Thymus (tissue), 11 donors: ENCODE data around the gene FAM156A. TPM values are rescaled to one million over a fixed set of nuclear protein-coding genes. Genes with fewer than 3 reads are reported as not detected.
"Not testable (repeated sequence)": the region's sequence is repeated elsewhere in the genome, so short reads cannot be mapped to it uniquely, and the experiment has no call there.

Experiments
- DNase-seq, 9 donors: peaks; one replicate each; pipeline ENCODE4 v3.0.0-alpha.2; 2013; ENCODE audit warnings: low spot score in 9 of 9, low read depth in 6 of 9, missing footprints in 1 of 9
- H3K27ac ChIP-seq, 2 donors: one replicate each; pipeline ENCODE4 v1.5.1; 2013; ENCODE audit warnings: control low read depth in 1 of 2, low read depth in 1 of 2, low read length in 1 of 2, mild to moderate bottlenecking in 1 of 2, moderate library complexity in 1 of 2
- H3K27me3 ChIP-seq, 2 donors: one replicate each; pipeline ENCODE4 v1.5.1; 2013; ENCODE audit warnings: low read length in 1 of 2; ENCODE audit not compliant: control insufficient read depth in 2 of 2, insufficient read depth in 1 of 2
- H3K36me3 ChIP-seq, 2 donors: one replicate each; pipeline ENCODE4 v1.5.1; 2013; ENCODE audit warnings: low read length in 1 of 2, mild to moderate bottlenecking in 1 of 2, moderate library complexity in 1 of 2; ENCODE audit not compliant: control insufficient read depth in 2 of 2, insufficient read depth in 2 of 2
- H3K4me1 ChIP-seq, 2 donors: one replicate each; pipeline ENCODE4 v1.5.1; 2013; ENCODE audit warnings: low read length in 2 of 2; ENCODE audit not compliant: control insufficient read depth in 2 of 2, insufficient read depth in 2 of 2
- H3K4me3 ChIP-seq, 2 donors: one replicate each; pipeline ENCODE4 v1.5.1; 2013; ENCODE audit warnings: low read length in 2 of 2, control low read depth in 1 of 2, mild to moderate bottlenecking in 1 of 2
- H3K9me3 ChIP-seq, 2 donors: one replicate each; pipeline ENCODE4 v1.5.1; 2013; ENCODE audit warnings: low read length in 1 of 2, mild to moderate bottlenecking in 1 of 2; ENCODE audit not compliant: control insufficient read depth in 2 of 2, insufficient read depth in 1 of 2
- WGBS: extraction: QIAGEN DNeasy Blood & Tissue Kit; methylation state at CpG from one replicate; pipeline ENCODE4 v1.1.7; 2013; 5-methylcytosine and 5-hydroxymethylcytosine counted together
- polyA plus RNA-seq: library from polyadenylated mRNA; stranded (reverse); fragments of 200-250 nt; gene quantifications from one replicate; pipeline ENCODE4 v1.2.3, GENCODE V29; 2013
- total RNA-seq: library from RNA; stranded (reverse); fragments of 120-200 nt; gene quantifications from one replicate; pipeline ENCODE4 v1.2.4, GENCODE V29; 2013
- donor health status: healthy.

The FAM156A gene
- total and polyA plus RNA-seq, 2 donors = 8.7 to 14.8 TPM

GRCh38 chrX:52914704-52915103 lies 43.6 kb downstream of the FAM156A start:
- not testable (repeated sequence) for H3K4me3 ChIP-seq, H3K27me3 ChIP-seq, H3K4me1 ChIP-seq, H3K36me3 ChIP-seq, DNase-seq, H3K27ac ChIP-seq, H3K9me3 ChIP-seq
- no CpG with 5 or more reads among the region's 3 CpGs for WGBS

GRCh38 chrX:52913681-52914080 lies 44.6 kb downstream of the FAM156A start:
- not testable (repeated sequence) for H3K4me1 ChIP-seq, H3K27me3 ChIP-seq, H3K9me3 ChIP-seq, H3K36me3 ChIP-seq, DNase-seq, H3K4me3 ChIP-seq, H3K27ac ChIP-seq
- no CpG with 5 or more reads among the region's 9 CpGs for WGBS

DNA sequence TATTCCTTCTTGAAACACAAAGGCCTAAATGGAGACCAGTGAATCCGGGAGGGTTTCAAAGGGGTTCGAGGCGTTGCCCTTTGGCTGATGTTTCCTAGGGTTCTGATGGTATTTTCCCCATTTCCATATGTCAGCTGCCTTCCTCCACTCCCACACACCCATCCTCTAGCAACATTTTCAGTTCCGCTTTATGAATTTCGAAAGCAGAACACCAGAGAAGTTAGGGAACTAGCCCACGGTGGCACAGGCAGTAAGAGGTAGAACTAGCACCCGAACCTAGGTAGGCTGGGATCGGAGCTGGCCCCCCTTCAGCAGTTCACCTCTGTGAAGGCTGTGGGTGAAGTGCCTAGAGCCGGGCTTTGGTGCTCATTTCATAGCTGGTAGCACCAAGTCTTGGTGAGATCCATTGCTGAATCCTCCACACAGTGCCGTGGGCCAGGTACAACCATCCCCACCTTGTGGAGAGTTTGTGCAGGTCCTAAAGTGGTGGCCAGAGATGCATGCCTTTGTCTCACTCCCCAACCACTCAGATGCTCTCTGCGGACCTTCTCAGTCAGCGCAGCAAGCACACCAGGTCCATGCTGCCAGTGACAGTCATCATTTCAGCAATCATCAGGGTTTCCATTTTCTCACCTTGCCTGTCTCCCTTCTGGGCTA lies 48.9 kb downstream of the FAM156A start:
- DNase-seq, H3K27ac ChIP-seq: not testable (repeated sequence)
- no CpG with 5 or more reads among the region's 12 CpGs for WGBS

GRCh38 chrX:52907900-52908299 lies 50.4 kb downstream of the FAM156A start:
- not testable (repeated sequence) for H3K36me3 ChIP-seq, DNase-seq, H3K4me1 ChIP-seq, H3K9me3 ChIP-seq, H3K27me3 ChIP-seq, H3K27ac ChIP-seq, H3K4me3 ChIP-seq
- no CpG with 5 or more reads among the region's 17 CpGs for WGBS

More for the DNA sequence above, 48.9 kb downstream of the FAM156A start:
- not testable (repeated sequence) for H3K4me1 ChIP-seq, H3K9me3 ChIP-seq, H3K4me3 ChIP-seq, H3K36me3 ChIP-seq, H3K27me3 ChIP-seq

DNA sequence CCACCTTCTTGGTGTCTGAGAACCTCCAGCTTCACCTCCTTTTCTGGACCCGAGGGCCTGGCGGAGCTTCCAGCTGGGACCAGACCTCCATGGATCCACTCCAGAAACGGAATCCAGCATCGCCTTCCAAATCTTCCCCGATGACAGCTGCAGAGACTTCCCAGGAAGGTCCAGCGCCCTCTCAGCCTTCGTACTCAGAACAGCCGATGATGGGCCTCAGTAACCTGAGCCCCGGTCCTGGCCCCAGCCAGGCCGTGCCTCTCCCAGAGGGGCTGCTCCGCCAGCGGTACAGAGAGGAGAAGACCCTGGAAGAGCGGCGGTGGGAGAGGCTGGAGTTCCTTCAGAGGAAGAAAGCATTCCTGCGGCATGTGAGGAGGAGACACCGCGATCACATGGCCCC lies 51.2 kb downstream of the FAM156A start:
- not testable (repeated sequence) for H3K4me1 ChIP-seq, H3K36me3 ChIP-seq, H3K9me3 ChIP-seq, DNase-seq, H3K4me3 ChIP-seq, H3K27ac ChIP-seq, H3K27me3 ChIP-seq
- no CpG with 5 or more reads among the region's 17 CpGs for WGBS

GRCh38 chrX:52906072-52906471 lies 52.2 kb downstream of the FAM156A start:
- DNase-seq, H3K27ac ChIP-seq, H3K4me1 ChIP-seq, H3K36me3 ChIP-seq, H3K27me3 ChIP-seq, H3K9me3 ChIP-seq, H3K4me3 ChIP-seq: not testable (repeated sequence)
- no CpG with 5 or more reads among the region's 4 CpGs for WGBS

DNA sequence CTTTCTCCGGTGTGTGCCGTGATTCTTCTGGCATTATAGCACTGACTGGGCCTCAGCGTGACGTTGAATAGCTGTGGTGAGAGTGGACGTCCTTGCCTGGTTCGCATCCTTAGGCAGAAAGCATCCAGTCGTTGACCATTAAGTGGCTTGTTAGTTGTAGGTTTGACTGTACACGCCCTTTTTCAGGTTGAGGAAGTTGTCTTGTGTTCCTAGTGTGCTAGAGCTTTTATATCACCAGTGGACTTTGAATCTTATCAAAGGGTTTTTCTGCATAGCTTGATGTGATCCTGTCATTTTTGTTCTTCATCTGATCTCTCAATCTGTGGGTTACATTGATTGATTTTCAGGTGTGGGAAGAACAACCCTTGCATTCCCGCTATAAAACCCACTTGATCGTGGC lies 52.8 kb downstream of the FAM156A start:
- not testable (repeated sequence) for H3K4me3 ChIP-seq, H3K27me3 ChIP-seq, DNase-seq, H3K27ac ChIP-seq, H3K9me3 ChIP-seq, H3K36me3 ChIP-seq, H3K4me1 ChIP-seq
- no CpG with 5 or more reads among the region's 10 CpGs for WGBS

Other genes with a start within 250 kb of the FAM156A start
- gene SSX2B, start 207.3 kb downstream of the FAM156A start, total RNA-seq = not detected
- gene SSX2B, start 207.3 kb downstream of the FAM156A start, polyA plus RNA-seq = not detected
- not detected for gene SPANXN5, start 161.1 kb downstream of the FAM156A start, total RNA-seq
- gene SPANXN5, start 161.1 kb downstream of the FAM156A start, polyA plus RNA-seq = not detected
- not detected for gene XAGE5, start 147.2 kb downstream of the FAM156A start, total RNA-seq
- gene XAGE5, start 147.2 kb downstream of the FAM156A start, polyA plus RNA-seq = not detected
- not detected for gene XAGE3, start 90.4 kb downstream of the FAM156A start, total RNA-seq
- gene XAGE3, start 90.4 kb downstream of the FAM156A start, polyA plus RNA-seq = not detected
- 8.4 TPM for gene FAM156B, start 61.2 kb downstream of the FAM156A start, total RNA-seq
- gene FAM156B, start 61.2 kb downstream of the FAM156A start, polyA plus RNA-seq = 70.5 TPM
- 0.61 TPM for gene GPR173, start 90.3 kb upstream of the FAM156A start, total RNA-seq
- 1.5 TPM for gene GPR173, start 90.3 kb upstream of the FAM156A start, polyA plus RNA-seq
- gene TSPYL2, start 123.8 kb upstream of the FAM156A start, total RNA-seq = 12.7 TPM
- 256 TPM for gene TSPYL2, start 123.8 kb upstream of the FAM156A start, polyA plus RNA-seq
- gene KANTR, start 135.6 kb upstream of the FAM156A start, total RNA-seq = 4.7 TPM
- gene KANTR, start 135.6 kb upstream of the FAM156A start, polyA plus RNA-seq = 16.6 TPM